HCT116 (cell line): ENCODE data around the gene CD22.

Source experiments
- CTCF ChIP-seq, 3 experiments: fragments of 200-600 bp in 1 of 3; sonication (generic) in 1 of 3; IDR thresholded peaks in 2 of 3; conservative IDR thresholded peaks in 1 of 3; 2 replicates each; pipeline ENCODE4 v1.5.1; 2012 to 2017; ENCODE audit warnings: low read depth in 2 of 3, low read length in 2 of 3, antibody characterized with exemption in 1 of 3, borderline replicate concordance in 1 of 3, control low read depth in 1 of 3, mild to moderate bottlenecking in 1 of 3, mixed read lengths in 1 of 3, mixed run types in 1 of 3, moderate library complexity in 1 of 3; ENCODE audit not compliant: insufficient read depth in 1 of 3
- ELF1 ChIP-seq: IDR thresholded peaks from 2 replicates; pipeline ENCODE4 v1.6.1; 2012; ENCODE audit warnings: low read depth, borderline replicate concordance
- EZH2 ChIP-seq: fragments of 200-600 bp; sonication (generic); IDR thresholded peaks from 2 replicates; pipeline ENCODE4 v1.6.1; 2017; ENCODE audit warnings: antibody characterized with exemption, mixed run types
- POLR2A ChIP-seq: IDR thresholded peaks from 2 replicates; pipeline ENCODE4 v1.7.0; 2011; ENCODE audit warnings: borderline replicate concordance; ENCODE audit not compliant: insufficient read depth, insufficient read length; ENCODE audit errors: extremely low read depth
- POLR2AphosphoS5 ChIP-seq: IDR thresholded peaks from 2 replicates; pipeline ENCODE4 v1.6.1; 2011; ENCODE audit warnings: mild to moderate bottlenecking, low read depth, low read length, moderate library complexity
- ZBTB33 ChIP-seq: IDR thresholded peaks from 2 replicates; pipeline ENCODE4 v1.6.1; 2011; ENCODE audit warnings: mild to moderate bottlenecking, low read length, moderate library complexity; ENCODE audit not compliant: insufficient replicate concordance; ENCODE audit errors: extremely low read depth

GRCh38 chr19:35294859-35295791 lies 33.9 kb upstream of the CD22 start:
- TF ChIP-seq CTCF (IDR thresholded peaks at IDR 0.05 in 2 of 3, conservative IDR thresholded peaks at IDR 0.05 in 1 of 3; ENCODE audit: borderline replicate concordance in 1 of 3, insufficient read depth in 1 of 3, low read depth in 2 of 3, low read length in 2 of 3): no peak
- TF ChIP-seq ELF1: no peak
- TF ChIP-seq POLR2AphosphoS5: no peak
- TF ChIP-seq ZBTB33: no peak
- TF ChIP-seq EZH2: no peak
- no peak for TF ChIP-seq POLR2A
